ENCODE measurements around the gene MYO1E. TPM values are rescaled to one million over a fixed set of nuclear protein-coding genes. Genes with fewer than 3 reads are reported as not detected.

Gene MYO1E
- total RNA-seq, 2 experiments from 2014 or later: 73.9 to 79.1 TPM

GRCh38 chr15:59299929-59300617 is 72.6 kb downstream of the MYO1E start:
- peak; percentile 54 for DNase-seq
- Mint-ChIP-seq H3K4me1 (peaks cover 48% of the 10 kb centered on the region), H3K36me3 (peaks cover 10% of the 10 kb centered on the region), H3K27me3 (no peaks in the 10 kb centered on the region), H3K4me3 (peak overlapping the region; percentile 83), H3K9me3 (no peaks in the 10 kb centered on the region), H3K27ac (peak overlapping the region; percentile 91)
- peak; percentile 95 for ATAC-seq (ENCODE audit: low read depth)
- POLR2A ChIA-PET: interaction anchor here (0.7 to 1.2 kb wide), 5 partner anchors 27 to 194 kb away, joined by 3 to 6 read pairs (median 4); no protein-coding TSS in a partner anchor

DNA sequence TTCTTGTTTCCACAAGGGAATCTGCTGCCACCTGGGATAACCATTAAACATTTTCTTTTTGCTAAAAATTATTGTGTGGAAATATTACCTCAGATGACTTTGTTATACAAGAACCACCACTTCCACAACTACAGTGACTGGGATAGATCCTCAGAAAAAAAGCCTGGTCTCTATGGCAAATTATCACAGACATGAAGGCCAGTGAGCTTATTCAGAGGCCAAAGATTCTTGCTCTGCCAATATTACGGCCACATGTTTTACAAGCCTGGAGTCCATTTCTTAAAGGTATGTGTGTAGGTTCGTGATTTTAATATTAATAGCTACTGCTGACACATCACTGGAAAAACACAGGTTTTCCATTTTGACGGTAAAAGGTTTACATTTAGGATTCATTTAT is 73.8 kb downstream of the MYO1E start:
- no peak overlapping the region for H3K27ac Mint-ChIP-seq
- H3K36me3 Mint-ChIP-seq: peaks cover 10% of the 10 kb centered on the region
- DNase-seq (no peak), ATAC-seq (ENCODE audit: low read depth) (no peak)
- peaks cover 4% of the 10 kb centered on the region for H3K27me3 Mint-ChIP-seq
- POLR2A ChIA-PET: interaction anchor here (1.1 kb wide), 1 partner anchor 49 kb away, joined by 3 read pairs; no protein-coding TSS in a partner anchor
- H3K4me1 Mint-ChIP-seq: peaks cover 46% of the 10 kb centered on the region
- H3K9me3 Mint-ChIP-seq: no peaks in the 10 kb centered on the region
- no peak overlapping the region for H3K4me3 Mint-ChIP-seq

DNA sequence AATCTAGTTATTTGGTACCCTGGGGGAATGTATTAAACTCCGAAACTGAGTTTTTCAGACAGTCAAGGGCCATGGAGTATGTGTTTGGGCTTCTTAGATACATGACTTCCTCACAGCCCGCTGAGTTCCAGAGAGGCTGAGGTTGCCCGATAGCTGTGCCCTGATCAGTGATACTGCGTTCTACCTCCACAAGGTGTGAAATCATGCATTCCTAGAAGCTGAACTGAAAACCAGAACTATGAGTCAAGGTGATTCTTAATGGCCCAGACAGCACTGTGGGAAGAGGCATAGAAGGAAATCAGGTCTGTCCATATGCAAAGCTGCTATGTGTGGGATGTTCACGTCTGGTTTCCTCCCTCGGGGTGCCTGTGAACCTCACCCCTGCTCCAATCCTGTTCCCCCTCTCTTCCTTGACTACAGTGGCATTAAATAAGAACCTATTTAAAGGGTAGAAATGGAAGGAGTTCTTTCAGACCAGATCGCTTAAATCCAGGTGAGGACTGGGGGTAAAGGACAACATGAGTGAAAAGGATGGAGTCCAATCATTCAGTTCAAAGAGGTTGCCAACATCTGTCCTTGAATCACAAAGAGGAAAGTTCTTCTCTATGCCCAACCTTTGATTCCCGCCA is 74.3 kb downstream of the MYO1E start:
- Mint-ChIP-seq H3K27me3 (peaks cover 4% of the 10 kb centered on the region), H3K36me3 (peaks cover 8% of the 10 kb centered on the region)
- POLR2A ChIA-PET: interaction anchor here (1.1 kb wide), 1 partner anchor 48 kb away, joined by 3 read pairs; no protein-coding TSS in a partner anchor

DNA sequence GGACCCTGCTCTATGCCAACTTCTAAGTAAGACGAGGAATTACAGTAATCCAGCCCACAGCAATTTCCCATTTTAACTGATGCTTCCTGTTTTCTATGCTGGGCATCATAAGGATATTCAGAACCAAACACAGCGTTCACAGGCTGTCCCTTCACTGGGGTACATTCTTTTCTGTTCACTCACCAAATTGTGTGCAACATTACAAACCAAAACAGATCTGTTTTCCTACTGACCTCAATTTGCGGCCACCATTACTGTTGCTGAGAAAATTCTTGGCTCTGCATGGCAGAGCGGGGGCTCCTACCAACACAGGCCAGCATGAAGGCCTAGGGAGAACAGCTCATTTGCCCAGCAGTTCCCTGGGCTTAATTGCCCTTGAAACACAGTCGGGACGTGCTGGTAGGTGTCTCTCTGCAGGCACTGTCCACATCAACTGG is 76.5 kb downstream of the MYO1E start:
- no peak for DNase-seq
- no peak overlapping the region for H3K4me3 Mint-ChIP-seq
- POLR2A ChIA-PET: no interaction called here
- no peaks in the 10 kb centered on the region for H3K9me3 Mint-ChIP-seq
- no peak for ATAC-seq (ENCODE audit: low read depth)
- peaks cover 41% of the 10 kb centered on the region for H3K4me1 Mint-ChIP-seq
- H3K27me3 Mint-ChIP-seq: peaks cover 4% of the 10 kb centered on the region
- H3K27ac Mint-ChIP-seq: no peak overlapping the region
- peaks cover 7% of the 10 kb centered on the region for H3K36me3 Mint-ChIP-seq

More for the DNA sequence above, 74.3 kb downstream of the MYO1E start:
- peak overlapping the region; percentile 64 for H3K27ac Mint-ChIP-seq
- peak overlapping the region; percentile 49 for H3K4me3 Mint-ChIP-seq
- DNase-seq (no peak), ATAC-seq (ENCODE audit: low read depth) (peak; percentile 40)
- H3K4me1 Mint-ChIP-seq: peaks cover 44% of the 10 kb centered on the region
- no peaks in the 10 kb centered on the region for H3K9me3 Mint-ChIP-seq

GRCh38 chr15:59295261-59296001 is 77.2 kb downstream of the MYO1E start:
- peaks cover 7% of the 10 kb centered on the region for H3K36me3 Mint-ChIP-seq
- H3K27me3 Mint-ChIP-seq: peaks cover 4% of the 10 kb centered on the region
- POLR2A ChIA-PET: interaction anchor here (0.6 kb wide), 1 partner anchor 89 kb away, joined by 3 read pairs; no protein-coding TSS in a partner anchor
- no peaks in the 10 kb centered on the region for H3K9me3 Mint-ChIP-seq
- H3K4me1 Mint-ChIP-seq: peaks cover 39% of the 10 kb centered on the region
- no peak for ATAC-seq (ENCODE audit: low read depth)
- no peak overlapping the region for H3K4me3 Mint-ChIP-seq
- DNase-seq: no peak
- no peak overlapping the region for H3K27ac Mint-ChIP-seq

DNA sequence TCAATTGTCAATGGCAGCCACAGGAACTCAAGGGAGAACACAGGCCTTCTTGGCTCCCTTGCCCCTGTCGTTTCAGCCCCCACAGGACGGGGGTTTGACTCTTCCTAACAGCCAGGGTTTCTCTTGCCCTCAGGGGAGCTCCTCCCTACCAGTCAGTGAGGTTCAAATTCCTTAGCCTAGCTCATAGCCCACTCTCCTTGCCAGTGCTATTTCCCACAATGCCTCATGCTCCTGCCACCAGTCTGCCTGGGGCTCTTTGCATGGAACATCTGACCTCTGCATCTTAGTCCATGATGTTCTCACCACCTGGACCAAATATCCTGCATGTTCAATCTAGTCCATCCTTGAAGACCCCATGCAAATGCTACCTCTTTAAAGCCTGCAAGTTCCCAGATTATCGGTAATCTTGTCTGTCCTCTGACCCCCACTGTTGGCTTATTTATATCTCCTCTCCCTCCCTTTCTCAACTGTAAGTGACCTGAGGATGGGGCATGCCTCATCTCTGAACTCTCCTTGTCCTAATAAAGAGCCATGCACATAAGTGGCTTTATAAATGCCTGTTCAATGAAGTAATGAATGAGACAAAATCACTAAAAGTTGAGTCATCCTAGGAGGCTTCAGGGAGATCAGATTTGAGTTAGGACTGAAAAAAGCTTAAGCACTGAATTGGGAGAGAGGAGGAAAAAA is 78.0 kb downstream of the MYO1E start:
- no peak for DNase-seq
- Mint-ChIP-seq H3K36me3 (peaks cover 4% of the 10 kb centered on the region), H3K27me3 (peaks cover 4% of the 10 kb centered on the region), H3K27ac (no peak overlapping the region), H3K4me1 (peaks cover 33% of the 10 kb centered on the region), H3K4me3 (no peak overlapping the region), H3K9me3 (no peaks in the 10 kb centered on the region)
- POLR2A ChIA-PET: interaction anchor here (0.5 kb wide), 1 partner anchor 226 kb away, joined by 3 read pairs; no protein-coding TSS in a partner anchor
- no peak for ATAC-seq (ENCODE audit: low read depth)

GRCh38 chr15:59292442-59293151 is 80.1 kb downstream of the MYO1E start:
- Mint-ChIP-seq H3K9me3 (no peaks in the 10 kb centered on the region), H3K27ac (no peak overlapping the region)

DNA sequence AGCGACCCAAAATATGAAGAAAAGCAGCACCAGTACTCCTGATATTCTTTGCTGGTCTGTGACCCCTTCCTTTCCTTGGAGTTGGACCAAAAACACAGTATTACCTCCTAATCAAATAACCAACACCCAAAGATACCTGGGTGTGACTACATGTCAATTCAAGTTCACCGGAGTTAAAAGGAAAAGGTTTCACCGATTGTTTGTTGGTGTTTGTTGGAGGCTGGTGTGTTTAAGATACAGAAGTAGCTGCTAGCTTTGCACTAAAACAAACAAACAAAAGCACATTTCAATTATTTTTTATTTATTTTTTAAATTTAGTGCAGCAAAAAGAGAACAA is 81.5 kb downstream of the MYO1E start:
- ATAC-seq (ENCODE audit: low read depth) (no peak), DNase-seq (no peak)
- Mint-ChIP-seq H3K27ac (no peak overlapping the region), H3K4me3 (no peak overlapping the region), H3K4me1 (peaks cover 19% of the 10 kb centered on the region), H3K9me3 (no peaks in the 10 kb centered on the region), H3K36me3 (peaks cover 6% of the 10 kb centered on the region), H3K27me3 (peaks cover 4% of the 10 kb centered on the region)
- POLR2A ChIA-PET: no interaction called here

More at GRCh38 chr15:59292442-59293151, 80.1 kb downstream of the MYO1E start:
- Mint-ChIP-seq H3K4me3 (no peak overlapping the region), H3K36me3 (peaks cover 7% of the 10 kb centered on the region), H3K27me3 (peaks cover 4% of the 10 kb centered on the region), H3K4me1 (peaks cover 18% of the 10 kb centered on the region)
- no peak for DNase-seq
- no peak for ATAC-seq (ENCODE audit: low read depth)
- POLR2A ChIA-PET: no interaction called here

GRCh38 chr15:59290295-59291212 is 82.1 kb downstream of the MYO1E start:
- H3K4me3 Mint-ChIP-seq: no peak overlapping the region
- POLR2A ChIA-PET: no interaction called here
- no peak for ATAC-seq (ENCODE audit: low read depth)

GRCh38 chr15:59289574-59289973 is 83.1 kb downstream of the MYO1E start:
- Mint-ChIP-seq H3K27me3 (peaks cover 2% of the 10 kb centered on the region), H3K36me3 (peaks cover 6% of the 10 kb centered on the region), H3K27ac (no peak overlapping the region), H3K9me3 (no peaks in the 10 kb centered on the region), H3K4me3 (no peak overlapping the region), H3K4me1 (peaks cover 17% of the 10 kb centered on the region)
- ATAC-seq (ENCODE audit: low read depth) (no peak), DNase-seq (no peak)
- POLR2A ChIA-PET: no interaction called here

More at GRCh38 chr15:59290295-59291212, 82.1 kb downstream of the MYO1E start:
- Mint-ChIP-seq H3K4me1 (peaks cover 18% of the 10 kb centered on the region), H3K9me3 (no peaks in the 10 kb centered on the region), H3K36me3 (peaks cover 6% of the 10 kb centered on the region), H3K27ac (no peak overlapping the region), H3K27me3 (peaks cover 4% of the 10 kb centered on the region)
- DNase-seq: no peak

DNA sequence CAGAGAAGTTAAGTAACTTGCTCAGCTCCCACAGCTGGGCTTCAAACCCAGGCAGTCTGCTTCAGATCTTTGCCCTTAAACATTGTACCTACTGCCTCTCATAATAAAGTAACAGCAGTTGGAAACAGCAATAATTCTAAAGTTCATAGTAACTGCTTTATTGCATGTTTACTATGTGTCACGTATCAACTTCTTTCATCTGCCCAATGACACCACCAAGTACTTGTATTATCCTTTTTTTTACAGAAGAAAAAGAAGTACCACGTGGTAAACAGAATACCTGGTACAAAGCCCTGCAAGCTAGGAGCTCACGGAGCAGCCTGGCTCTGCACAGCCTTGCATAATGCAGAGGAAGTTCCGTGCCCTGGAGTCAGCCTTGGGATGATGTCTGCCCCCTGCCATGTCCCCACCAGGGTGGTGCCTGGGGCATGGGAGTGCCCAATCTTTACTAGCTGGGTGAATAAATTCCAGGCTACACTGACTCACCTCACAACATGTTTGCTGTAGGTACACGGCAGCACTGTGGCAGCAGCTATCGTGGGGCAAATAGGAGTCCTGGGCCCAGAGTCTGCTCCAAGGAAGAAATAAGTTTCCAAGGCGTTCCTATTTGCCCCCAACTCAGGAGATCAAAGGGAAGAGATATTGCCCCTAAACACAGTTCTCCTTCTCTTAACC is 88.8 kb downstream of the MYO1E start:
- H3K27me3 Mint-ChIP-seq: peaks cover 15% of the 10 kb centered on the region
- no peak for DNase-seq
- H3K36me3 Mint-ChIP-seq: peaks cover 9% of the 10 kb centered on the region
- H3K9me3 Mint-ChIP-seq: no peaks in the 10 kb centered on the region
- POLR2A ChIA-PET: no interaction called here
- no peak for ATAC-seq (ENCODE audit: low read depth)
- no peak overlapping the region for H3K27ac Mint-ChIP-seq
- H3K4me3 Mint-ChIP-seq: no peak overlapping the region
- peaks cover 28% of the 10 kb centered on the region for H3K4me1 Mint-ChIP-seq

Measured in activated naive CD8-positive, alpha-beta T cell treated with anti-CD3 and anti-CD28 coated beads, Interleukin-2, amount 10 ng/mL, durations not matched to agents 7 days and 5 days (primary cell).